ENCODE results near the gene CASP9.

The CASP9 gene

DNA sequence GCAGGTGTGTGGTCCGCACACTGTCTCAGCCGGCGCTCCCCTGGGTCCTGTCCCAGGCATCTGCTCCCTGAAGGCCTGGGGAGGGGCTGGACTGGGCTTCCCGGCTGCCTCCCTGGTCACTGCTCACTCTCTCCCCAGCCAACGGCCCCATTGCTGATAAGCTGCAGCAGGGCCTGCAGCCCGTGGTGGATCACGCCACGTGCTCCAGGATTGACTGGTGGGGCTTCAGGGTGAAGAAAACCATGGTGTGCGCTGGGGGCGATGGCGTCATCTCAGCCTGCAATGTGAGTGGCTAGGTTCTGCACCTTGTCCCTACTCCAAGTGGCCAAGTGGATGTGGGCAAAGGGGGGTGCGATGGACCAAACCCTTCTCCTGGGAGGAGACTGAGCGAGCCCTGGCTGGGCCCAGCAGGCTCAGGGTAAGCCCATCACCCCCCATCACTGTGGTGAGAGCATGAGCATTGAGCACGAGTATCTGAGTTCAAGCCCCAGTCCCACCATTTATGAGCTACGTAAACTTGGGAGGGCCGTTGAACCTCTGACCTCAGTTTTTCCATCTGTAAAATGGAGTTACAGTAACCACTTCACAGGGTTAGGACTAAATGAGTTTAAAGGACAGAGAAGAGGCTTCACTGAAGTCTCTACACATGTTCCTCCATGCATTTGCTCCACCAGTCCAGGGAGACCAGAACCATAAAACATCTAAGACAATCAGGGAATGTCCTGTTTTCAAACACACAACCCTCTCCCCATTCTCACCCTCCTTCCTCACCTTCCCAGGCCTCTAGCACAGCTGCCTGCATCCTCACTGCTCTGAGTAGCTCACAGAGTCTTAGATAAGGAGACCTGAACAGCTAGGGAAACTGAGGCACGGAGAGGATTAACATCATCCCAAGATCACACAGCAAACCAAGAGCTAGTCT lies 79.3 kb downstream of the CASP9 start:
- DNase-seq, result no peak

DNA sequence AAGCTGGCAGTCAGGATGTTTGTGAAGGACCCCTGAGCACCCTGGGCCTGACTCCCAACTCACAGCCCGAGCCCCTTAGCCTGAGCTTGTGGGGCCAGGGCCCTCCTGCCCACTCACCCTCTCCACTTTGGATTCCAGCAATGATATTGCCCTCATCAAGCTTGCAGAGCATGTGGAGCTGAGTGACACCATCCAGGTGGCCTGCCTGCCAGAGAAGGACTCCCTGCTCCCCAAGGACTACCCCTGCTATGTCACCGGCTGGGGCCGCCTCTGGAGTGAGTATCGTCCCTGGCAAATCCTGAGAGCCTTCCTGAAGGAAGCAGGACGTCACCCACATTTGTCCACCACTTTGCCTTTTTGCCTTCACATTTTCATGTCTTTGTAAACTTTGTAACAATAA lies 80.7 kb downstream of the CASP9 start:
- no peak for DNase-seq

DNA sequence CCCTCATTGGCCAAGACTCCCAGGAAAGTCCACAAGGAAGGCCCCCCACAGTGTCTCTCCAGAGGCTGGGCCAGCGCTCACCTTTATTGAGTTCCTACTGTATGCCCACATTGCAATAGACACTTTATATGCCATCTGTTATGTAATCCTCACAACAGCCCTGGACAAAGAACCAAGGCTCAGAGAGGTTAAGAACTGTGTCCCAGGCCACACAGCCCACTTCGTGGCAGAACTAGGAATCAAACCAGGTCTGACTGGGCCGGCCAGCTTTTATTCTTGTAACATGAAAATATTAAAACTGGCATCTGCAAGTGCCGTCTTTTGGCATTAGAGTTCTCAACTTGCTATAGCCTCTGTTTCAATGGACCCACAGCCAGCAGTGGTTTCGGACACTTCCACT lies 81.3 kb downstream of the CASP9 start:
- DNase-seq, result no peak

DNA sequence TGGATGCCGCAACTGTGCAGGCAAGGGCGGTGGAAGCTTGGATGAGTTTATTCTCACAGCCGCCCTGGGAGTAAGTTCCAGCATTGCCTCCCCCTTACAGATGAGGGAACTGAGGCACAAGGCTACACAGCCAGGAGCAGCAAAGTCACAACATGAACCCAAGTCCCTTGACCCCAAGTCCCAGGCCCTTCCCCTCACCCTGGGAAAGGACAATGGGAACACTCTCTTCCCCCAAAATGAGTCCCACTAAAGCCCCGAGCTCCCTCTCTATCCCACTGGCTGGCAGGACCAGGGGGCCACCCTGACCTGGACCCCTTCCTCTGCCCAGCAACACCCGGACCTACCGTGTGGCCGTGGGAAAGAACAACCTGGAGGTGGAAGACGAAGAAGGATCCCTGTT lies 81.9 kb downstream of the CASP9 start:
- no peak for DNase-seq
